Trophoblast cell (in vitro differentiated cells and primary cell): ENCODE results near the gene PRRX1.

Experiments used
- DNase-seq, 2 donors: peaks; one replicate each; pipeline ENCODE4 v3.0.0-alpha.2; 2016
- H2AFZ ChIP-seq: 2 replicates; pipeline ENCODE4 v1.6.1; 2013; ENCODE audit warnings: low read length, moderate library complexity, mild to moderate bottlenecking; ENCODE audit not compliant: insufficient read depth, poor library complexity
- H2AK5ac ChIP-seq: 2 replicates; pipeline ENCODE4 v1.6.1; 2013; ENCODE audit warnings: mild to moderate bottlenecking, low read length
- H2BK120ac ChIP-seq: 2 replicates; pipeline ENCODE4 v1.6.1; 2013; ENCODE audit warnings: low read length, mild to moderate bottlenecking, moderate library complexity; ENCODE audit not compliant: insufficient read depth, poor library complexity
- H2BK12ac ChIP-seq: 2 replicates; pipeline ENCODE4 v1.6.1; 2013; ENCODE audit warnings: mild to moderate bottlenecking, low read length, moderate library complexity
- H2BK5ac ChIP-seq: 2 replicates; pipeline ENCODE4 v1.6.1; 2013; ENCODE audit warnings: low read length, low read depth, moderate library complexity, mild to moderate bottlenecking; ENCODE audit not compliant: poor library complexity
- H3K14ac ChIP-seq: 2 replicates; pipeline ENCODE4 v1.6.1; 2013; ENCODE audit warnings: mild to moderate bottlenecking, low read length
- H3K18ac ChIP-seq: 2 replicates; pipeline ENCODE4 v1.6.1; 2013; ENCODE audit warnings: mild to moderate bottlenecking, low read length
- H3K23ac ChIP-seq: 2 replicates; pipeline ENCODE4 v1.6.1; 2013; ENCODE audit warnings: low read length
- H3K27ac ChIP-seq: 2 replicates; pipeline ENCODE4 v1.5.1; 2013; ENCODE audit warnings: low read depth, mild to moderate bottlenecking, inconsistent platforms, low read length, moderate library complexity
- H3K27me3 ChIP-seq: 2 replicates; pipeline ENCODE4 v1.6.1; 2013; ENCODE audit warnings: inconsistent platforms, mild to moderate bottlenecking, low read length, moderate library complexity; ENCODE audit not compliant: insufficient read depth
- H3K36me3 ChIP-seq, 2 experiments: 1 replicate in 1 of 2; 2 replicates in 1 of 2; pipeline ENCODE4 v1.6.1; 2013; ENCODE audit warnings: low read length in 2 of 2, mild to moderate bottlenecking in 2 of 2, moderate library complexity in 1 of 2; ENCODE audit not compliant: insufficient read depth in 2 of 2, control insufficient read depth in 1 of 2
- H3K4ac ChIP-seq: 2 replicates; pipeline ENCODE4 v1.6.1; 2013; ENCODE audit warnings: low read depth, mild to moderate bottlenecking, low read length, moderate library complexity
- H3K4me1 ChIP-seq, 2 experiments: 1 replicate in 1 of 2; 2 replicates in 1 of 2; pipeline ENCODE4 v1.6.1; 2013; ENCODE audit warnings: low read length in 2 of 2, mild to moderate bottlenecking in 2 of 2, moderate library complexity in 1 of 2; ENCODE audit not compliant: insufficient read depth in 2 of 2, control insufficient read depth in 1 of 2
- H3K4me2 ChIP-seq: 2 replicates; pipeline ENCODE4 v1.6.1; 2013; ENCODE audit warnings: inconsistent platforms, mild to moderate bottlenecking, low read length, moderate library complexity
- H3K4me3 ChIP-seq: 2 replicates; pipeline ENCODE4 v1.5.1; 2013; ENCODE audit warnings: mild to moderate bottlenecking, low read depth, low read length, inconsistent platforms
- H3K79me1 ChIP-seq: one replicate; pipeline ENCODE4 v1.6.1; 2013; ENCODE audit warnings: low read length
- H3K79me2 ChIP-seq: 2 replicates; pipeline ENCODE4 v1.6.1; 2013; ENCODE audit warnings: low read length, mild to moderate bottlenecking; ENCODE audit not compliant: control insufficient read depth, insufficient read depth, poor library complexity
- H3K9ac ChIP-seq: 2 replicates; pipeline ENCODE4 v1.6.1; 2013; ENCODE audit warnings: mild to moderate bottlenecking, low read length
- H3K9me3 ChIP-seq: 2 replicates; pipeline ENCODE4 v1.6.1; 2013; ENCODE audit warnings: low read depth, mild to moderate bottlenecking, control low read depth, inconsistent platforms, low read length; ENCODE audit not compliant: insufficient read depth
- H4K12ac ChIP-seq: 2 replicates; pipeline ENCODE4 v1.6.1; 2013; ENCODE audit warnings: low read depth, mild to moderate bottlenecking, low read length, moderate library complexity
- H4K8ac ChIP-seq: 2 replicates; pipeline ENCODE4 v1.6.1; 2013; ENCODE audit warnings: low read depth, mild to moderate bottlenecking, low read length, moderate library complexity
- H4K91ac ChIP-seq: one replicate; pipeline ENCODE4 v1.6.1; 2013; ENCODE audit warnings: low read depth, mild to moderate bottlenecking, low read length, moderate library complexity
- WGBS: extraction: QIAGEN DNeasy Blood & Tissue Kit; methylation state at CpG from one replicate; pipeline ENCODE4 v1.1.7; 2013; ENCODE audit warnings: missing lambda C conversion rate; ENCODE audit not compliant: insufficient read length, insufficient coverage; ENCODE audit errors: extremely low coverage; 5-methylcytosine and 5-hydroxymethylcytosine counted together

Gene PRRX1

GRCh38 chr1:170620164-170620563 is 43.8 kb upstream of the PRRX1 start:
- H3K18ac ChIP-seq = no peak overlapping the region
- H3K36me3 ChIP-seq = no peaks in the 10 kb centered on the region
- no peak overlapping the region for H4K12ac ChIP-seq
- no peak overlapping the region for H2BK120ac ChIP-seq
- H3K4me2 ChIP-seq = no peak overlapping the region
- no peaks in the 10 kb centered on the region for H3K9me3 ChIP-seq
- no peak overlapping the region for H3K23ac ChIP-seq
- H3K4me1 ChIP-seq = no peaks in the 10 kb centered on the region
- no peak overlapping the region for H4K91ac ChIP-seq
- DNase-seq = no peak
- no peak overlapping the region for H3K4ac ChIP-seq
- H2AK5ac ChIP-seq = no peak overlapping the region
- no peak overlapping the region for H3K27ac ChIP-seq
- no peaks in the 10 kb centered on the region for H3K79me1 ChIP-seq
- no peaks in the 10 kb centered on the region for H3K79me2 ChIP-seq
- H3K4me3 ChIP-seq = no peak overlapping the region
- H2BK5ac ChIP-seq = no peak overlapping the region
- no peak overlapping the region for H3K14ac ChIP-seq
- no peaks in the 10 kb centered on the region for H3K27me3 ChIP-seq
- H2BK12ac ChIP-seq = no peak overlapping the region
- no peak overlapping the region for H3K9ac ChIP-seq
- no peak overlapping the region for H2AFZ ChIP-seq
- H4K8ac ChIP-seq = no peak overlapping the region

GRCh38 chr1:170623171-170623570 is 40.8 kb upstream of the PRRX1 start:
- Histone ChIP-seq H3K14ac (no peak overlapping the region), H3K23ac (no peak overlapping the region), H2BK5ac (no peak overlapping the region), H2BK12ac (no peak overlapping the region), H2AK5ac (no peak overlapping the region), H3K4me1 (no peaks in the 10 kb centered on the region), H3K79me1 (no peaks in the 10 kb centered on the region), H3K4me2 (no peak overlapping the region), H3K36me3 (no peaks in the 10 kb centered on the region), H3K4ac (no peak overlapping the region), H3K27me3 (no peaks in the 10 kb centered on the region), H2AFZ (no peak overlapping the region), H4K12ac (no peak overlapping the region), H3K18ac (no peak overlapping the region), H3K27ac (no peak overlapping the region), H3K9me3 (no peaks in the 10 kb centered on the region), H4K91ac (no peak overlapping the region), H2BK120ac (no peak overlapping the region), H4K8ac (no peak overlapping the region), H3K4me3 (no peak overlapping the region), H3K79me2 (no peaks in the 10 kb centered on the region), H3K9ac (no peak overlapping the region)
- peak; percentile 81 to 83 for DNase-seq
- no CpG with 5 or more reads among the region's 2 CpGs for WGBS

- Histone ChIP-seq H4K8ac (no peak overlapping the region), H2BK120ac (no peak overlapping the region), H2BK5ac (no peak overlapping the region), H4K12ac (no peak overlapping the region), H2AFZ (no peak overlapping the region), H2AK5ac (no peak overlapping the region), H3K27me3 (no peaks in the 10 kb centered on the region), H3K79me1 (no peaks in the 10 kb centered on the region), H2BK12ac (no peak overlapping the region), H3K9ac (no peak overlapping the region), H3K79me2 (no peaks in the 10 kb centered on the region), H3K9me3 (no peaks in the 10 kb centered on the region), H3K4me1 (no peaks in the 10 kb centered on the region), H3K23ac (no peak overlapping the region), H3K4me3 (no peak overlapping the region), H3K18ac (no peak overlapping the region), H3K27ac (no peak overlapping the region), H4K91ac (no peak overlapping the region), H3K4ac (no peak overlapping the region), H3K36me3 (no peaks in the 10 kb centered on the region), H3K14ac (no peak overlapping the region), H3K4me2 (no peak overlapping the region)
- no CpG with 5 or more reads among the region's 2 CpGs for WGBS
- no peak for DNase-seq
Measured at GRCh38 chr1:170624146-170624545, 39.8 kb upstream of the PRRX1 start.

- Histone ChIP-seq H3K18ac (no peak overlapping the region), H3K4me1 (no peaks in the 10 kb centered on the region), H2BK5ac (no peak overlapping the region), H3K27ac (no peak overlapping the region), H2AFZ (no peak overlapping the region), H3K79me1 (no peaks in the 10 kb centered on the region), H3K23ac (no peak overlapping the region), H2AK5ac (no peak overlapping the region), H3K14ac (no peak overlapping the region), H2BK120ac (no peak overlapping the region), H3K4me2 (no peak overlapping the region), H3K9ac (no peak overlapping the region), H3K36me3 (no peaks in the 10 kb centered on the region), H3K79me2 (no peaks in the 10 kb centered on the region), H3K4ac (no peak overlapping the region), H4K12ac (no peak overlapping the region), H3K4me3 (no peak overlapping the region), H3K9me3 (peaks cover 1% of the 10 kb centered on the region), H4K91ac (no peak overlapping the region), H3K27me3 (no peaks in the 10 kb centered on the region), H2BK12ac (no peak overlapping the region), H4K8ac (no peak overlapping the region)
- WGBS = no CpG with 5 or more reads among the region's 7 CpGs
- DNase-seq = no peak
Measured at GRCh38 chr1:170630977-170631376, 33.0 kb upstream of the PRRX1 start.
